Measurements from ENCODE around the gene CYLD.

The CYLD gene

DNA sequence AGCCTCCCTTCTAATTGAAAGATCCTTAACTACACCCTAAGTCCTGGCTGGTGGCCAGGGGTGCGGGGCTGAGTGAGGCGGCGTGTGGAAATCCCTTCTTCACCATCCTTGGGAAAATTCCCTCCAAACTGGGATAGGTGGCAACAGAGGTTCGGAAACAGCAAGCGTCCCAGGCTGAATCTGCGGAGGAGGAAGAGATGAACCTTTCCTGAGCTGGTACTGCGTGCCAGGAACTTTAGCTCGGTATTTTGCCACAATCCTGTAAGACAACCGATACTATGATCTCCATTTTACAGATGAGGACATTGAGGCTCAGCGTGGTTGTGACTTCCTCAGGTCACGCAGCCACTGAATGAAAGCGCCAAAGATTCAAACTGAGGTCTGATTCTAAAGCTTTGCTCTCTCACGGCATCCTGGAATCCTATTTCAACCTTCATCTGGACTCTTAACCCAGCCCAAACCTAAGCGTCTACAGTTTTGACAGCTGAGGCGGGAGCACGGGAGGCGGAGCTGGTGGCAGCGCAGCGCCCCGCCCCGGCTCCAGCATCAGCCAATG lies 583 bp upstream of the CYLD start:
- DNase-seq, result peak; percentile 11

DNA sequence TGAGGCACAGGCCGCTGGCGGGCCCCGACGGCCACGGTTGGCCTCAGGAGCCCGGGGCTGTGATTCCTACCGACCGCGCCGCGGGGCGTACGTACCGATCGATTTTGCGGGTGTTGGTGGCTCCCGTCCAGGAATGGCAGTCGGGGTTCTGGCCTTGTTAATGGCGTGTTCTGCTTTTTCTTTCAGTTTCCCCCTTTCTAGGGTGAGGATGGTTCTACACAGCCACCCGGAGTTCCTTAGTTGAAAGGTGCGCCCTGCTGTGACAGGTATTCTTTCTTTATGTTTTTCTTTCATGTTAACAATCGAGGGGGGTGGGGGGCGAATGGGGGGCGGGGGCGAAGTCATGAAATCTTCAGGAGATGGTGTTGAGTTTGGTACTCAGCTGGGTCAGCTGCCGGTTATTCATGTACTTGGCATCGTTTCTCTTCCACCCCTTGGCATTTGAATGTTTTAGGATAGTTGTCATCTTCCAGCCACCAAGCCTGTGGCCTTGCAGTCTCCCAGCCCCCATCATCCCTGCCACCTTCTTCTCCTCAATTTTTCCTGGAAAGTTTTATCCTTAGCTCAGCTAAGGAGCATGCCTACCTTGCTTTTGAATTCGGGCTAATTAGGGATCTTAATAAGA lies 802 bp downstream of the CYLD start:
- DNase-seq, result peak; percentile 51

DNA sequence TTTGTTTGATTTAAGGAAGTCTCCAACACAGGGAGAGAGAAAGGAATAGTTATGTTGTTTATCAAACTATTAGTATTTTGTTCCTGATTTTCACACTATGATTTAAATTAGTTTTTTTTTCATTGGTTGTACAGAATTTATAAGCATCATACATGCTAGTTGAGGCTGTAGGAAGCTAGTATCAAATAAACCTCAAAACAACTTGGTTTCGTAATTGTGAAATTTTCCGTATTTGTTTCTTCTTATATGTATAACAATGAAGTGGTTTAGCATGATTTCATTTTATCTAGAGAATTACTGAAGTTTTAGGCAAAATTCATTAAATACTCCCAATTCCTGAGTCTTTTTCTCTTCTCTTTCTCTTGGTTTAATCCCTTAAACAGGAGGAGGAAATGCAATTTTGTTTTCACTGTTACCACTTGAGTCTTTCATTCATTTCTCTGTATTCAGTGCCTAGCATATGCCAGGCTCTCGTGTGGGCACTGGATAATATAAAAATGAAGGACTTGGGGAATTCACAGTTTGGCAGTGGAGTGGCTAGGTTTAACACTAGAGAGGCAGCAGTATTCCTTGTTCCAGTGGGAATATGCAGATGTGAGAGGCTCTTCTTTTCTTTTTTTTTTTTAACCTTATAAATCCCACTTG lies 1.8 kb downstream of the CYLD start:
- DNase-seq, result no peak

DNA sequence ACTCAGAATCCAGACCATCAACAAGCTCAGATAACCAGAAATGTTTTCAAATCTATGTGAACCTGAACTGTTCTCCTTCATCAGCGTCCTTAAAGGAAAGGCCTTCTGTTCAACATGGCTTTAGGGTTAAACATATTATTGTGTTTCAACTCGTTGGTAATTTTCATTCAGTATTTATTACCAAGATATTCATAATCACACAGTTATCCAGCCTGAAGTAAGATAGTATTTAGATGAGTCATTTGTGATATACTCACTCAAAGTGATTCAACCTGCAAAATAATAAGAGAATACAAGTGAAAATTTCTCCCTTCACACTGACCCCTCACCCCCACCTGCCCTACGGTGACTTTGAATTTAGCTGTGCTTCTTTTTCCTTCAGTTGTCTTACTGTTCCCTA lies 3.0 kb downstream of the CYLD start:
- DNase-seq, result no peak

DNA sequence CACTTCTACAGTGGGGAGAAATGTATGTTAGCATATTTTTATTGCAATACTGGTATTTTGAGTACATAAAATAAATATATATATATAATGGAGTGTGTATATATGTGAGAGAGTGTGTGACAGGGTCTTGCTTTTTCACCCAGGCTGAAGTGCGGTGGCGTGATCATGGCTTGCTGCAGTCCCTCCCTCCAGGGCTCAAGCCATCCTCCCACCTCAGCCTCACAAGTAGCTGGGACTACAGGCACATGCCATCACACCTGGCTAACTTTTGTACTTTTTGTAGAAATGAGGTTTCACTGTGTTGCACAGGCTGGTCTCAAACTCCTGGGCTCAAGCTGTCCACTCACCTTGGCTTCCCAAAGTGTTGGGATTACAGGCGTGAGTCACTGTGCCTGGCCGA lies 4.1 kb downstream of the CYLD start:
- no peak for DNase-seq

DNA sequence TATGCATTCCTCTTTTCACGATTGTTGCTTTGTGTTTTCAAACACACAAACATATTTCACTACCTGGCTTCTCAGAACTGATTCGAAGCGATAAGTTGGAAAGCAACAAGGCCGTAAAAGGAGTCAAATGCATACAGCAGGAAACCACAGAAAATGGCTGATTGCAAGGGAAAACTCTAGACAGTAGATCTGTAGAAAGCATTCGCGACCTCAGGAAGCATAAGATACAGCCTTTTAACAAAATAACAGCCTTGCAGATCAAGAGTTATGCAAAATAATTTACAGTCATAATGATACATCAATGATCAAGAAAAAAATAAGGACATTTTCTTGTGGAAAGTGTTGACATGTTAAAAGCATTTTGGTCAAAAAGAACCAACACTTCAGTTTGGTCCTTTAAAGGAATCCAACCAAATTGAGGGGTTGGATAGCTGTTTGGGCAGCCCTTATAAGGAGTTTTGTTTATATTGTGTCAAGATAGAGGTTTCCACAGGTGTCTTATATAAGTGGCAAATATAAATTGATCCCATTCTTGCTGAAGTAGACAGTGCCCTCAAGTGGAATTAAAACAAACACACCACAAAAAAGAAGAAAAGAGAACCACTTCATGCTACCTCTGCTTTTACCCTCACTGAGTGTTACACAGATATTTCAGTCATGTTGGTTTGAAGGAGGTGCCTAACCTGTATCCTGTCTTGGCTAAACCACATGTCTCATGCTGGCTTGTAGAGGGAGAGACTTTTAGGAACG lies 5.5 kb downstream of the CYLD start:
- DNase-seq, result no peak

DNA sequence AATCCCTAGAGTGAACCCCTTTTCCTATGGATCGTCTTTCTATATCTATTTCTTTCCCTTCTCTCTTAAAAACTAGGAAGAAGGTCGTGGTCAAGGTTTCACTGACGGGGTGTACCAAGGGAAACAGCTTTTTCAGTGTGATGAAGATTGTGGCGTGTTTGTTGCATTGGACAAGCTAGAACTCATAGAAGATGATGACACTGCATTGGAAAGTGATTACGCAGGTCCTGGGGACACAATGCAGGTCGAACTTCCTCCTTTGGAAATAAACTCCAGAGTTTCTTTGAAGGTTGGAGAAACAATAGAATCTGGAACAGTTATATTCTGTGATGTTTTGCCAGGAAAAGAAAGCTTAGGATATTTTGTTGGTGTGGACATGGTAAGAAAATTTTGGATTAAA lies 9.6 kb downstream of the CYLD start:
- no peak for DNase-seq

DNA sequence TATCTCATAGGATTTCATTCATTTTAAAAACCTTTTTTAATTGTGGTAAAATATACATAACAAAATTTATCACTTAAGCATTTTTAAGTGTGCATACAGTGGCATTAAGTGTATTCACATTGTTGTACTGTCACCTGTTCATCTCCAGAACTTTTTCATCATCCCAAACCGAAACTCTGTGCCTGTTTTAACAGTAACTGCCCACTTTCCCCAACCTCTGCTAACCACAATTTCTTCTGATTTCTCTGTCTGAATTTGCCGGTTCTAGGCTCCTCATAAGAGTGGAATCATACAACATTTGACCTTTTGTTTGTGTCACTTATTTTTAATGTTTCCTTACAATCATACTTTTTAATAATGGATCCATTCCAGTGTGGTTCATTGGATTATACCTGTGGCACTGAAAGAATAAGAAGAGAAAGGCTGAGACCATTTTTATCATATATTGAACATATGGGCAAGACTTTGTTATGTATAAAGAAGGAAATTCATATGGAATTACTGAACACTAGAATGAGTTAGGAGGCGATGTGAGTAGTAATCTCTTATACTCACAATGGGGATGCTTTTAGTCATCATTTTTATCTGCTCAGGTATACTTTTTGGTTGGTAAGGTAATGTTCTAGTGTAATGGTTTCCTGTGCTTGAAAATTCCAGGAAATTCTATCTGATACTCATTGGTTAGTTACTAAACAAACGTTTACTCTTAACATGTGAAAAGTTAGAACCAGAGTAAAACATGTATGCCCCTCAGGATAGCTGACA lies 10.8 kb downstream of the CYLD start:
- no peak for DNase-seq

DNA sequence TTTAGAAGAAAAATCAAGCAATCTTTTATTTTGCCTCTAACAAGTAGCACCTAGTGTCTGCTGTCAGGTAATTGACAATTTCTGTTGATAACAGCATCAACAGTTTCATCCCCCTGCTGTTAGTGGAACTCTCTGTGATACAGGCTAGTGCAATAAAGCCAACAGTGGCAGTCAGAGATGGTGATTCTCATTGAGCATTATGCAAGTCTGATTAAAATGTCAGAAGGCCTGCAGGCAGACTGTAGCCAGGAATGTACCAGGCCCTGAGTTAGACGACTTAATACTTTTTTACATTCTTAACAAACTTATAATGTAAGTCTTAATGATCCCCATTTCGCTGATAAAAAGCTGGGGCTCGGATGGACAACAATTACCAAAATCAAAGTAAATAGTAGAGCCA lies 14.6 kb downstream of the CYLD start:
- DNase-seq, result no peak

DNA sequence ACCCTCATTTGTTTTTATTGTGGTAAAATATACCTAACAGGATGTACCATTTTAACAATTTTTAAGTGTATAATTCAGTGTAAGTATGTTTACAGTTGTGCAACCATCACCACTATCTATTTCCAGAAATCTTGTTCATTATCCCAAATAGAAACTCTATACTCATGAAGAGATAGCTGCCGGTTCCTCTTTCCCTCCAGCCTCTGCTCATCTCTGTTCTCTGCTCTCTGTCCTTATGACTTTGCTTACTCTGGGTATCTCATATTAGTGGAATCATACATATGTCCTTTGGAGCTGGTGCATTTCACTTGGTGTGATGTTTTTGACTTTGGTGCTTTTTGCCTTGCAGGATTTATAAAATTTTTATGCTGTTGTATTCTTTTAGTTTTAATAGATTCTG lies 19.4 kb downstream of the CYLD start:
- DNase-seq, result no peak

DNA sequence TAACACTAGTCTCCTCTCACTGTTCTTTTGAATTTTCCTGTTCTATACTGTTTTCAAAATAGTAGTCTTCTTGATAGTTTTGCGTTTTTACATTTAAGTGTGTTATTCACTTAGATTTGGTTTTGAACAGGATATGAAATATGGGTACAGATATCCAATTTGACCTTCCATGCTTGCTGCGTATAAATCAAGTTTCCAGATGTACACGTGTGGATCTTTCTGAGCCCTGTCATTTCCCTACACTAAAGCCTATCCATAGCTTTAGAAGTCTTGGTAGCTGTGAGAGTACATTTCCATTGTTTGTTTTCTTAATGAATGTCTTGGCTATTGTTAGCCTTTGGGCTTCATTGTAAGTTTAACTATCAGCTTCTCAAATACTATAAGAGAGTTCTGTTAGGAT lies 20.4 kb downstream of the CYLD start:
- no peak for DNase-seq

DNA sequence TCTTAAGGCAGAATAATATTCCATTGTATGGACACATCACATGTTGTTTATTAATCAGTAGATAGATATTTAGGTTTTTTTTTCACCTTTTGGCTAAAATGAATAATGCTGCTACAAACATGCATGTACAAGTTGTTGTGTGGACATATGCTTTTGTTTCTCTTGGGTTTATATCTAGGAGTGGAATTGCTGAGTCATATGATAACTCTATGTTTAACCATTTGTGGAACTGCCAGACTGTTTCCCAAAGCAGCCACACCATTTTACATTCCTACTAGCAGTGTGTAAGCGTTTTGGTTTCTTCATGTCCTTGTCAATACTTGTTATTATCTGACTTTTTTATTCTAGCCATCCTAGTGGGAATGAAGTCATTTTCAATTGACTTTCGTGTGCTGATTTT lies 21.3 kb downstream of the CYLD start:
- DNase-seq, result peak; percentile 41

DNA sequence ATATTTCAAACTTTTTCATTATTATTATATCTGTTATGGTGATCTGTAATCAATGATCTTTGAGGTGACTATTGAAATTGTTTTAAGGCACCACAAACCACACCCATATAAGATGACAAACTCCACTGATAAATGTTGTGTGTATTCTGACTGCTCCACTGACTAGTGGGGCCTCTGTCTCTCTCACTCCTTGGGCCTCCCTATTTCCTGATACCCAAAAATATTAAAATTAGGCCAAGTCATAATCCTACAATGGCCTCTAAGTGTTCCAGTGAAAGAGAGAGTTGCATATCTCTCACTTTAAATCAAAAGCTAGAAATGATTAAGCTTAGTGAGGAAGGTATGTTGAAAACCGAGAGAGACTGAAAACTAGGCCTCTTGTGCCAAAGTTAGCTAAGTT lies 23.4 kb downstream of the CYLD start:
- DNase-seq, result no peak

DNA sequence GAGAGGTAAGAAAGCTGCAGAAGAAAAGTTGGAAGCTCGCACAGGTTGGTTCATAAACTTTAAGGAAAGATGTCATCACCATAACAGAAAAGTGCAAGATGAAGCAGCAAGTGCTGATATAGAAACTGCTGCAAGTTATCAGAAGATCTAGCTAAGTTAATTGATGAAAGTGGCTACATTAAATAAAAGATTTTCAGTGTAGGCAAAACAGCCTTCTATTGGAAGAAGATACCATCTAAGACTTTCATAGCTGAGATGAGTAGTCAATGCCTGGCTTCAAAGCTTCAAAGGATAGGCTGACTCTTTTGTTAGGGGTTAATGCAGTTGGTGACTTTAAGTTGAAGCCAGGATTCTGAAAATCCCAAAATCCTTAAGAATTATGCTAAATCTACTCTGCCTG lies 24.0 kb downstream of the CYLD start:
- no peak for DNase-seq

DNA sequence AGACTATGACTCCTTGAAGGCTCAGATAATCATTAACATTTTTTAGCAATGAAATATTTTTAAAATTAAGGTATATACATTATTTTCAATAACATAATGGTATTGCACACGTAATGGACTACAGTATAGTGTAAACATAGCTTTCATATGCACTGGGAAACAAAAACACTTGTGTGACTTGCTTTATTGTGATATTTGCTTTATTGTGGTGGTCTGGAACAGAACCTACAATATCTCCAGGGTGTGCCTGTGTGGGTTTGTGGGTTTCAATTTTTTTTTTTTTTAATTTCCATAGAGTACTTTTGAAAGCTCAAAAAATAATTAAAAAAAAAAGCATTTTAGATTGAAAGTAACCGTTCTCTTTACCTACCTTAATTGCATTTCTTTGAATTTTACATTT lies 25.3 kb downstream of the CYLD start:
- no peak for DNase-seq

DNA sequence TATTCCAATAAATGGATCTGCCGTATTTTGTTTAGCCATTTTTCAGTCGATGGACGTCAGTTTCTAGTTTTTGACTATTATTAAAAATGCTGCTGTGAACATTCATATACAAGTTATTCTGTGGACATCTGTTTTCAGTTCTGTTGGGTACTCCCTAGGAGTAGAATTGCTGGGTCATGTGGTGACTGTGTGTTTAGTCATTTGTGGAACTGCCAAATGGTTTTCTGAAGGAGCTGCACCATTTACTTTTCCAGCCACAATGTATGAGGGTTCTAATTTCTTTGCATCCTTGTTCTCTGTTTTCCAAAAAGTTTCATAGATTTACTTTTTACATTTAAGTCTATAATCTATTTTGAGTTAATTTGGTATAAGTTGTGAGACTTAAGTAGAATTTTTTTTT lies 29.5 kb downstream of the CYLD start:
- peak; percentile 45 for DNase-seq

DNA sequence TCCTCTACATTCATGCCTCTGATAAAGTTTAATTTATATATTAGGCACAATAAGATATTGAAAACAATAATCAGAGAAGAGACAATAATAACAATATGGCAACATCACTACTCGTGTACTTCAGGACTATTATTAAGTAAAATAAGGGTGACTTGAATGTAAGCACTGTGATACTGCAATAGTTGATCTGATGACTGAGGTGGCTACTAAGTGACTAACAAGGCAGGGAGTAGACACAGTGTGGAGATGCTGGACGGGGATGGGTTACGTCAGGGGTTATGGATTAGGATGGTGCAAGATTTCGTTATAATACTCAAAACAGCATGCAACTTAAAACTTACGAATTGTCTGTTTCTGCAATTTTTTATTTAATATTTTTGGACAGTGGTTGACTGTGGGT lies 32.5 kb downstream of the CYLD start:
- no peak for DNase-seq

DNA sequence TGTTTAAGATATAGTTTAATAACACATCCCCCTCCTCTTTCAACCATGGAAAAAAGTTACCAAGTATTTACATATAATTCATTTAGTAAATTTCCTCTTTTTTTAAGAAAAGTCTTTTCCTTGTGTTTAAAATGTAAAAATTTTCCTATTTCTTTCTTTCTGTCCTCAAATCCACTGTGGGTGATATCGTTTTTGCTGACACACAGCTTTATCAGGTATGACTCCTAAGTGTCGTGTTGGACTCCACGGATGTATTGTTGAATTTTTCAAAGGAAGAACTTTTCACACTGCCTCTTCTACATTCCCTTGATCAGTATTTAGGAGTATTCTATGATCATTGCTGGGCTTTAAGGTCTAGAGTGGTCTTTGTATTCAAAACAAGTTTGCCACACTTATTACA lies 33.1 kb downstream of the CYLD start:
- DNase-seq, result no peak

DNA sequence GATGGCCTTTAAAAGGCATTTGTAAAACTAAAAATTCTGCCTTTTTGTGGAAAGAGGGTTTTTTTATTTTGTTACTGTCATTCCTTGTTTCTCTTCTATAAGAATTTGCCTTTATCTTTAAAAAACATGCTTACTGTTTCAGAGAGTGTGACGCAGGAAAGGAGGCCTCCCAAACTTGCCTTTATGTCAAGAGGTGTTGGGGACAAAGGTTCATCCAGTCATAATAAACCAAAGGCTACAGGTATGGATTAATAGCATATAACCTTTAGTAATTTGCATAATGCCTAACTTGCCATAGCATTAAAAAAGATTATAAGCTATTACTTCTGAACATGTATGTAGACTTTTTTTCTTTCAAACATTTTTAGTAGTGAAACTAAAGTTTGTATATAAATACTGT lies 34.2 kb downstream of the CYLD start:
- DNase-seq, result no peak

DNA sequence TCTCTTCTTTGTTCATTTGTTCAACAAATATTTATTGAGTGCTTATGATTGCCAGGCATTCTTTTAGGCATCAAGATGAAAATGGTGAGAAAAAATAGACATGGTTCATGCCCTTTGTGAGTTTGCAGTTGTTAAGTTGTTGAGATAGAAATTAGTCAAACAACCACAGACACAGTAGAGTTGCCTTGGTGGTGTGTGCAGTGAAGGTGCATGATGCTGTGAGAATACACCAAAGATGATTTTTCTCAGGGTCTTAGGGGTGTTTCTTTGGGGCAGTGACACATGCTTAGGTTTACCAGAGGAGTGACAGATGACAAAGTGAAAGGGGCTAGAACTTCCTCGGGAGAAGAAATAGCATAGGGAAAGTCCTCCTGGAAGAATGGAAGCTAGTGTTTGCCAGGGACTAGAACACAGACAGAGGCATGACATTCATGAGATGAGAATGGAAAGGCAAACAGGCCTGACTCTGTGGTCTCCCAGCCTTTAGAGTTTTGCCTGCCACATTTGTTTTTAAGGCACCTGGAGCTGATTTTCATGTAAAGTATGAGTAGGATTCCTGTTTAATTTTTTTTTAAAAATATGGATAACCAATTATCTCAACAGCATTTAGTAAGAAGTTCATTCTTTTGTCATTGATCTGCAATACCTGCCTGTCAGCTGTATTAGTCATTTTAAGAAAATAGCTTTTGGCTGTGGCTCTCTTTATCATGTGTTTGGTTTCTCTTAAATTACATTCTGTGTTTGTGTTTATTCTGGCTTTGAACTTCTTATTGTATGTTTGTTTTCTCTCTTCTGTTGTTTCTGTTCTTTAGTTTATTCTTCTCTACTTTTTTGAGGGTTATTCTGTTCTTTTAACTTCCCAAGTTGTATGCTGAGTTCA lies 36.6 kb downstream of the CYLD start:
- DNase-seq, result no peak

DNA sequence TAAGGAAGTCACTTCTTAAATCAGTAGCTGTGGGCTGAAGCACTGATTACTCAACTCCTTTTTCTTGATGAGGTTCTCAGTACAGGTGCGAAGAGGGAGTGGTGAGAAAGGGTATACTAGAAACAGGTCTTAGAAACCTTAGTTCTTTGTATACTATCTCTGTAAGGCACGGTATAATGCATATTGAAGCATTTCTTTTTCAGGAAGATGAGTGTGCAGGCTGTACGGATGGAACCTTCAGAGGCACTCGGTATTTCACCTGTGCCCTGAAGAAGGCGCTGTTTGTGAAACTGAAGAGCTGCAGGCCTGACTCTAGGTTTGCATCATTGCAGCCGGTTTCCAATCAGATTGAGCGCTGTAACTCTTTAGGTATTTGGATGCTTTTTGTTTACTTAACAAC lies 39.2 kb downstream of the CYLD start:
- no peak for DNase-seq

DNA sequence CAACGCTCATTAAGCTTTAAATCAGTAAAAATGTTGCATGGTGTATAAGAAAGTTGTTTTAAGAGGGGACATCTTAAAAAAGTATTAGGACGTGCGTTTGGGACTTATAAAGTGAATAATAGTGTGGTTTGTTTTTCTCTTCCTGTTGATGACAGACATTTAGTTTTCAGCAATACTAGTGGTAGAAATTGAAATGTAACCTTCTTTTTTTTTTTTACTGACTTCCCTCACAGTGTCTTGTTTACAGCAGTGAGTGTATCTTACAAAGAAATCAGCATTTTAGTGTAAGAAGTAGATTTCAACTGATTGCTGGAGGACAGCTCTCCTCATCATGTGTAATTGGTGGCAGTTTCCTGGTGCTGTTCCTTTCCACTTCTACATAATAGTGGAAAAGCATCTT lies 39.6 kb downstream of the CYLD start:
- no peak for DNase-seq

Data from fibroblast of skin of scalp (primary cell).